Measurements from ENCODE around the gene MPO. TPM values are rescaled to one million over a fixed set of nuclear protein-coding genes. Genes with fewer than 3 reads are reported as not detected.

MPO gene
- polyA plus RNA-seq, 1 donor from 2014 or later: not detected

GRCh38 chr17:58269557-58270291 lies 11.0 kb downstream of the MPO start:
- Mint-ChIP-seq H3K27me3 (peaks cover 24% of the 10 kb centered on the region), H3K9me3 (no peaks in the 10 kb centered on the region), H3K4me1 (peaks cover 0 to 4% (median 0%) of the 10 kb centered on the region in 3 donors), H3K36me3 (peaks cover 2% of the 10 kb centered on the region), H3K27ac (peak overlapping the region in 2 of 3 donors; percentile 25 to 71), H3K4me3 (no peak overlapping the region)

- Mint-ChIP-seq H3K27ac (no peak overlapping the region), H3K9me3 (peaks cover 0 to 2% (median 0%) of the 10 kb centered on the region in 3 donors), H3K4me1 (peaks cover 0 to 4% (median 0%) of the 10 kb centered on the region in 3 donors), H3K27me3 (peaks cover 26% of the 10 kb centered on the region), H3K36me3 (peaks cover 2% of the 10 kb centered on the region), H3K4me3 (no peak overlapping the region)
These were observed 11.8 kb downstream of the MPO start for GRCh38 chr17:58268774-58269556.

GRCh38 chr17:58268326-58268725 lies 12.4 kb downstream of the MPO start:
- H3K4me1 Mint-ChIP-seq: peaks cover 0 to 2% (median 0%) of the 10 kb centered on the region in 3 donors
- peak overlapping the region in 1 of 4 donors; percentile 73 for H3K4me3 Mint-ChIP-seq
- H3K36me3 Mint-ChIP-seq: peaks cover 2% of the 10 kb centered on the region
- H3K27me3 Mint-ChIP-seq: peaks cover 25% of the 10 kb centered on the region
- no peak overlapping the region for H3K27ac Mint-ChIP-seq
- H3K9me3 Mint-ChIP-seq: peaks cover 0 to 2% (median 0%) of the 10 kb centered on the region in 3 donors

DNA sequence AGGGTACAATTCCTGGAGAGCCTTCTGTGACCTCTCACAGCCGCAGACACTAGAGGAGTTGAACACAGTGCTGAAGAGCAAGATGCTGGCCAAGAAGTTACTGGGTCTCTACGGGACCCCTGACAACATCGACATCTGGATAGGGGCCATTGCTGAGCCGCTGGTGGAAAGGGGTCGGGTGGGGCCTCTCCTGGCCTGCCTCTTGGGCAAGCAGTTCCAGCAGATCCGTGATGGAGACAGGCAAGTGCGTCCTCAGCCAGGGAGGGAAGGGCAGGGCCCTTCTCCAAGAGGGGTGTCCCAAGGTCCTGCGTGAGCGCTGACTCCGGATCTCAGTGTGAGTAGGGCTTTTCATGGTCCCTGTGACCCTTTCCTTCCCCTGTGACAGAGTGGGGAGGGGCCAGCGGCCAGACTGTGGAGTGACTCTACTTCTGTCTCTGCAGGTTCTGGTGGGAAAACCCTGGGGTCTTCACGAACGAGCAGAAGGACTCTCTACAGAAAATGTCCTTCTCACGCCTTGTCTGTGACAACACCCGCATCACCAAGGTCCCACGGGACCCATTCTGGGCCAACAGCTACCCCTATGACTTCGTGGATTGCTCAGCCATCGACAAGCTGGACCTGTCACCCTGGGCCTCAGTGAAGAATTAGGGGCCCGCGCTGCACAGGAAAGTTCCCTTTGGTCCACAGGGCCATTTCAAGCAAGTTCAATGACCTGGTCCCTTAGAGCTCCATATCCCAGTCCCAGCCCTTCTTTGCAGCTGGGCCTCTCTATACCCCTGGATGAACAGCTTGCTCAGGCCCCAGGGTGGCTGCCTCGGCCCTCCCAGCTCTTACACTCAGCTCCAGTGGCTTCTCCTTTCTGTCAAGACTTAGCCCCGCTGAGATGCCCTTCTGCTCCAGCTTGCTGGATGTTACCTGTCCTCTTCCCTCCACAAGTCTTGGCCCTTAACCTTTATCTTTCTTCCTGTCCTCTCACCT lies 13.1 kb downstream of the MPO start:
- peaks cover 0 to 2% (median 0%) of the 10 kb centered on the region in 3 donors for H3K4me1 Mint-ChIP-seq
- H3K27me3 Mint-ChIP-seq: peaks cover 30% of the 10 kb centered on the region
- peak overlapping the region in 1 of 4 donors; percentile 73 for H3K4me3 Mint-ChIP-seq
- H3K9me3 Mint-ChIP-seq: peaks cover 0 to 2% (median 0%) of the 10 kb centered on the region in 3 donors
- no peak overlapping the region for H3K27ac Mint-ChIP-seq
- peaks cover 2% of the 10 kb centered on the region for H3K36me3 Mint-ChIP-seq

GRCh38 chr17:58265902-58266875 lies 14.5 kb downstream of the MPO start:
- Mint-ChIP-seq H3K9me3 (peaks cover 0 to 2% (median 0%) of the 10 kb centered on the region in 3 donors), H3K27ac (no peak overlapping the region), H3K4me1 (no peaks in the 10 kb centered on the region), H3K27me3 (peaks cover 39% of the 10 kb centered on the region), H3K4me3 (no peak overlapping the region), H3K36me3 (no peaks in the 10 kb centered on the region)

DNA sequence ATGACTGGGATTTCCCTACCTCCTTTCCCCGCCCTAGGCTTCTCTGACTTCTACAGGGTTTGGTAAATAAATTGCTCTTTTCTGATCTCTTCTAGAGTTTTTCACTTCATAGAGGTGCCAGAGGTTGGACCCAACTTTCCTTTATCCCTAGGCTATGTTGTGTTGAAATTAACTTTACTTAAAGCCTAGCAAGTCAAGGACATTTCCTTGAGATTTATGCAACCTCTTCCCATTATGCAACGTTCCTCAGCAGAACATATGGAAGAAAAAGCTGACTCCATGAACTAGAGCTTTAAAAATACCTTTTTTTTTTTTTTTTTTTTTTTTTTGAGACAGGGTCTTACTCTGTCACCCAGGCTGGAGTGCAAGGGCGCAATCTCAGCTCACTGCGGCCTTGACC lies 15.5 kb downstream of the MPO start:
- no peak overlapping the region for H3K4me3 Mint-ChIP-seq
- no peaks in the 10 kb centered on the region for H3K36me3 Mint-ChIP-seq
- peaks cover 44% of the 10 kb centered on the region for H3K27me3 Mint-ChIP-seq
- no peak overlapping the region for H3K27ac Mint-ChIP-seq
- H3K9me3 Mint-ChIP-seq: peaks cover 0 to 2% (median 0%) of the 10 kb centered on the region in 3 donors
- H3K4me1 Mint-ChIP-seq: no peaks in the 10 kb centered on the region

GRCh38 chr17:58264407-58265103 lies 16.2 kb downstream of the MPO start:
- Mint-ChIP-seq H3K9me3 (peaks cover 0 to 2% (median 0%) of the 10 kb centered on the region in 3 donors), H3K27me3 (peaks cover 43% of the 10 kb centered on the region), H3K4me1 (no peaks in the 10 kb centered on the region), H3K27ac (no peak overlapping the region), H3K36me3 (peaks cover 2% of the 10 kb centered on the region), H3K4me3 (no peak overlapping the region)

DNA sequence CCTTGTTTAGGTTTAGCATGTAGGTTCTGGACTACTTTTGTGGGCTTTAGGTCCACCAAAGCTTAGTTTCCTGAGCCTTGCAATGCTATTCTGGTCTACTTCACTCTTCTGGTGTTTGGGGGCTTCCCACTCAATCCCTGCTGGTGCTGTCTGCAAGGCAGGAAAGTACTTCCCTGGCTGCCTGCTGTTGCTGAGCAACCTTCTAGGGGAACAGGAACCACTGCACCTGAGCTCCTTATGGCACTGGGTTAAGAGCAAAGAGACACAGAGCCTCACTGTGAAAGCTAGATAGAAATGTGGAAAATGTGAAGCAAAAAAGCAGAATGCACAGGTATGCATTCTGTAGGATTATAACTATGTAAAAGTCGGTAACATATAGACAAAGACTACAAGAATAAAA lies 17.0 kb downstream of the MPO start:
- Mint-ChIP-seq H3K36me3 (peaks cover 2% of the 10 kb centered on the region), H3K27ac (no peak overlapping the region), H3K4me3 (no peak overlapping the region), H3K27me3 (peaks cover 42% of the 10 kb centered on the region), H3K9me3 (peaks cover 0 to 2% (median 0%) of the 10 kb centered on the region in 3 donors), H3K4me1 (no peaks in the 10 kb centered on the region)

DNA sequence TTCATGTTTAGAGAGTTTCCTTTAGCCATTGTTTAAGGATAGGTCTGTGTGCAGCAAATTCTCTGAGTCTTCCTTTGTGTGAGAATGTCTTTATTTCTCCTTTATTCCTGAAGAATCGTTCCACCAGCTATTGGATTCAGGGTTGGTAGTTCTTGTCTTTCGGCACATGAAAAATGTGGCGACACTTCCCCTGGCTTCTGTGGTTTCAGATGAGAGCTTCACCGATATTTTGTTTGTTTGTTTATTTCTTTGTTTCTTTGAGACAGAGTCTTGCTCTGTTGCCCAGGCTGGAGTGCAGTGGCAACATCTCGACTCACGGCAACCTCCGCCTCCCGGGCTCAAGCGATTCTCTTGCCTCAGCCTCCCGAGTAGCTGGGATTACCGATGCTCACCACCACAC lies 18.6 kb downstream of the MPO start:
- no peak overlapping the region for H3K4me3 Mint-ChIP-seq
- peaks cover 44% of the 10 kb centered on the region for H3K27me3 Mint-ChIP-seq
- no peaks in the 10 kb centered on the region for H3K4me1 Mint-ChIP-seq
- H3K9me3 Mint-ChIP-seq: peaks cover 0 to 2% (median 0%) of the 10 kb centered on the region in 3 donors
- H3K27ac Mint-ChIP-seq: no peak overlapping the region
- H3K36me3 Mint-ChIP-seq: peaks cover 2% of the 10 kb centered on the region

- Mint-ChIP-seq H3K36me3 (peaks cover 2% of the 10 kb centered on the region), H3K27ac (no peak overlapping the region), H3K4me1 (peaks cover 3 to 4% (median 3%) of the 10 kb centered on the region in 3 donors), H3K9me3 (no peaks in the 10 kb centered on the region), H3K27me3 (peaks cover 10% of the 10 kb centered on the region), H3K4me3 (no peak overlapping the region)
These were observed 25.9 kb downstream of the MPO start for GRCh38 chr17:58254803-58255202.

DNA sequence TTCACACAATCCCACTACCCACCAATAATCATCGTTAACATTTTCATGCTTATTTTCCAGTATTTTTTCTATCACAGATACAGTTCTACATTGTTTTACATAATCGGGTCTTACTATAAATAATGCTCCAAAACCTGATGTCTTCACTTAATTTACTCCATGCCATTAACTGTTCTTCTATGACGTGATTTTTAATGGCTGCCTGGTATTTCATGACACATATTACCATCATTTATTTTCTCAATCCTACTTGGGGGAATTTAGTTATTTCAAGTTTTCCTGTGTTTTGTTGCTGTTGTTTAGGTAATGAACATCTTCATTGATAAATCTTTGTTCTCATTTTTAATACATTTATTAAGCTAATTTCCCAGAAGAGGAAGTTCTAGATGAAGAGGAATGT lies 27.7 kb downstream of the MPO start:
- H3K4me3 Mint-ChIP-seq: no peak overlapping the region
- peaks cover 2% of the 10 kb centered on the region for H3K36me3 Mint-ChIP-seq
- H3K9me3 Mint-ChIP-seq: no peaks in the 10 kb centered on the region
- no peak overlapping the region for H3K27ac Mint-ChIP-seq
- H3K27me3 Mint-ChIP-seq: peaks cover 13% of the 10 kb centered on the region
- H3K4me1 Mint-ChIP-seq: peaks cover 3 to 4% (median 3%) of the 10 kb centered on the region in 3 donors

DNA sequence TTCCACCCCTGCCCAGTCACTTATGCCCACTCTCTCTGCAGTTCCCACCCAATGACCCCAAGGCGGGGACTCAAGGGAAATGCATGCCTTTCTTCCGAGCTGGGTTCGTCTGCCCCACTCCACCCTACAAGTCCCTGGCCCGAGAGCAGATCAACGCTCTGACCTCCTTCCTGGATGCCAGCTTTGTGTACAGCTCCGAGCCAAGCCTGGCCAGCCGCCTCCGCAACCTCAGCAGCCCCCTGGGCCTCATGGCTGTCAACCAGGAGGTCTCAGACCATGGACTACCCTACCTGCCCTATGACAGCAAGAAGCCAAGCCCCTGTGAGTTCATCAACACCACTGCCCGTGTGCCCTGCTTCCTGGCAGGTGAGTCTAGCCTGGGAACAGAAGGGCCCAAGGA lies 28.6 kb downstream of the MPO start:
- H3K27ac Mint-ChIP-seq: no peak overlapping the region

DNA sequence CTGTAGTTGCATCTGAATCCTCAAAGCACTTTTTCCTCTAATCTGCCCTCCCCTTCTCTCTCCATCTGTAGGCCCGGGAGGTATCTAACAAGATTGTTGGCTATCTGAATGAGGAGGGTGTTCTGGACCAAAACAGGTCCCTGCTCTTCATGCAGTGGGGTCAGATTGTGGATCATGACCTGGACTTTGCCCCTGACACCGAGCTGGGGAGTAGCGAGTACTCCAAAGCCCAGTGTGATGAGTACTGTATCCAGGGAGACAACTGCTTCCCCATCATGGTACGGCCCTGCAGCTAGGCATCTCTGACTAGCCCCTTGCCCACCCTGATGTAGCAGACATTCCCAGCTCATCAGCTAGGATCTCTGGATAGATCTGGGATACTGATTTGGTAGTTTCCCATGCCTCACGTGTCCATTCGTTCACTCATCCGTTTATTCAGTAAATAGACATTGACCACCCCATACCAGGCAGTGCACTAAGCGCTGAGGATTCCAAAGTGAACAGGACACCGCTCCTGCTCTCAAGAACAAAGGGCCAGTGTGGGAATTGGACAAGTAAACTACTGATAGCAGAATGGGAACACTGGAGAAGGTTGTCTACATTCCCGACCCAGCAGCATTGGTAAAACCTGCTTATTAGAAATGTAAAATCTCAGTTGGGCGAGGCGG lies 30.3 kb downstream of the MPO start:
- H3K27ac Mint-ChIP-seq: no peak overlapping the region
- H3K4me1 Mint-ChIP-seq: peaks cover 4 to 9% (median 7%) of the 10 kb centered on the region in 3 donors
- peaks cover 2% of the 10 kb centered on the region for H3K36me3 Mint-ChIP-seq
- peak overlapping the region in 2 of 4 donors; percentile 27 to 89 for H3K4me3 Mint-ChIP-seq
- H3K27me3 Mint-ChIP-seq: peaks cover 14% of the 10 kb centered on the region
- peaks cover 0 to 2% (median 0%) of the 10 kb centered on the region in 3 donors for H3K9me3 Mint-ChIP-seq

More for the DNA sequence above, 28.6 kb downstream of the MPO start:
- H3K4me3 Mint-ChIP-seq: no peak overlapping the region
- H3K9me3 Mint-ChIP-seq: no peaks in the 10 kb centered on the region
- peaks cover 3 to 9% (median 6%) of the 10 kb centered on the region in 3 donors for H3K4me1 Mint-ChIP-seq
- H3K27me3 Mint-ChIP-seq: peaks cover 10% of the 10 kb centered on the region
- H3K36me3 Mint-ChIP-seq: peaks cover 2% of the 10 kb centered on the region

Measured in IgD-negative memory B cell (primary cell).